ENCODE data around the gene KRTAP4-4. TPM values are rescaled to one million over a fixed set of nuclear protein-coding genes. Genes with fewer than 3 reads are reported as not detected.
"Not testable (repeated sequence)": the region's sequence is repeated elsewhere in the genome, so short reads cannot be mapped to it uniquely, and the experiment has no call there.

Gene KRTAP4-4
- total RNA-seq, 2 donors from 2014 or later, result not detected

GRCh38 chr17:41150026-41150425 lies 10.5 kb downstream of the KRTAP4-4 start:
- intact Hi-C loops (cut with DNase I), result no loop called here
- ATAC-seq (no peak), DNase-seq (no peak)

DNA sequence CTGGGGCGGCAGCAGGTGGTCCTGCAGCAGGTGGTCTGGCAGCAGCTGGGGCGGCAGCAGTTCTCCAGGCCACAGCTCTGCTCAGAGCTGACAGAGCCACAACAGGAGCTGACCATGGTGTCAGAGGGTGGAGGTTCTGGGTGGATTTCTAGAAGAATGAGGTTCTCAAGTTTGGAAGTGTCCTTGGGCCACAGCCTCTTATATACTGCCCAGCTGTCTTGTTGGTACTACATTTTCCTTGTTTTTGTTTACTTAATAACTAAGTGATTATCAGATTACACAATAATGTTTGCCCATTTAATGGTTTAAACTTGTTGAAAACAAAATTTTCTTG lies 10.9 kb downstream of the KRTAP4-4 start, which contains the start of gene KRTAP4-5:
Gene KRTAP4-5 (minus strand): TSS at position 174 of the 334 bp plus-strand sequence. CDS start 58 bp downstream, at position 116.
- no peak for ATAC-seq
- intact Hi-C loops (cut with DNase I), result no loop called here
- DNase-seq, result no peak

DNA sequence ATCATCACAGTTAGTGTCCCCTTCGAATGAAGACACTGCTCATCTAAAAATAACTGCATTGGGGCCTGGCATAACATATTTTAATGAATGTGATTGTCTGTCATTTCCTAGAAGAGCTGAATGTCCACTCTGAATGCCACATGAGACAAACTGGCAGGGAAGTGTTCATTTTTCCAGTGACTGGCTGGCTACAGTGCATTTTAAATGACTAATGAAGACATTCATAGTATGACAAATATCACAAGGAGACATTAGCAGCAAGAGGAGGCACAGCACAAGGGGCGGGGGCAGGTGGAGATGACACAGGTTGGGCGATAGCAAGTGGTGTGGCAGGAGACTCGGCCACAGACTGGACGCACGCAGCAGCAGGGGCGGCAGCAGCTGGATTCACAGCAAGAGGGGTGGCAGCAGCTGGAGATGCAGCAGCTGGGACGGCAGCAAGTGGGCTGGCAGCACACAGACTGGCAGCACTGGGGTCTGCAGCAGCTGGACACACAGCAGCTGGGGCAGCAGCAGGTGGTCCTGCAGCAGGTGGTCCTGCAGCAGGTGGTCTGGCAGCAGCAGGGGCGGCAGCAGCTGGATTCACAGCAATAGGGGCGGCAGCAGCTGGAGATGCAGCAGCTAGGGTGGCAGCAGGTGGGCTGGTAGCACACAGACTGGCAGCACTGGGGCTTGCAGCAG lies 11.4 kb downstream of the KRTAP4-4 start:
- ATAC-seq; intact Hi-C loops (cut with DNase I): not testable (repeated sequence)

DNA sequence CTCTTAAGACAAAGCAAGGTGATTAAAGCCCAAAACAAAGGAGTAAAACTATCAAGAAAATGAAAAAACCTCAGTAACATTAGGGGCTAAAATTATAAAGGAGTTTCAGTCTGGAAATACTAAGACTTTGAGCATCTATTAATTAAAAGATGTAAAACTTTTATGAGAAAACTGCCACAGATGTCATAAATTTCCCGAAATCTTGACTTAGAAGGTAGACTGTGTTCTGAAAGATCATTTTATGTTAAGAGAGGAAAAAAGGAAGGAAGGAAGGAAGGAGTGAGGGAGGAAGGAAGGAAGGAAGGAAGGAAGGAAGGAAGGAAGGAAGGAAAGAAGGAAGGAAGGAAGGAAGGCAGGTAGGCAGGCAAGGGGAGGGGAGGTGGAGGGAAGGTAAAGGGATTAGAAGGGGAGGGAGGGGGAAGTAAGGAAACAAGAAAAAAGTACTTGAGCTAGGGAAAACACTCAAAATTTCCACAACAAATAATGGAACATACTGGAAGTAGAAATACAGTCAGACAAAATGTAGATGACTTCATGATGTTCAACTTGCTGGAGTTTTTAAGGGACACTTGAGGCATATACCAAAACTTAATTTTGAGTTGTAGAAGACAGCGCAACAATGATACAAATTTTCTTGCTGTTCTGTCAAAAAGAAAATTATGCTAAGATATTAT lies 12.9 kb downstream of the KRTAP4-4 start:
- DNase-seq (no peak), ATAC-seq (no peak)
- intact Hi-C loops (cut with DNase I), result no loop called here

More for the DNA sequence above, 11.4 kb downstream of the KRTAP4-4 start:
- not testable (repeated sequence) for DNase-seq

- no peak for DNase-seq
- intact Hi-C loops (cut with DNase I), result no loop called here
- no peak for ATAC-seq
Measured at GRCh38 chr17:41145261-41145660, 15.3 kb downstream of the KRTAP4-4 start.

DNA sequence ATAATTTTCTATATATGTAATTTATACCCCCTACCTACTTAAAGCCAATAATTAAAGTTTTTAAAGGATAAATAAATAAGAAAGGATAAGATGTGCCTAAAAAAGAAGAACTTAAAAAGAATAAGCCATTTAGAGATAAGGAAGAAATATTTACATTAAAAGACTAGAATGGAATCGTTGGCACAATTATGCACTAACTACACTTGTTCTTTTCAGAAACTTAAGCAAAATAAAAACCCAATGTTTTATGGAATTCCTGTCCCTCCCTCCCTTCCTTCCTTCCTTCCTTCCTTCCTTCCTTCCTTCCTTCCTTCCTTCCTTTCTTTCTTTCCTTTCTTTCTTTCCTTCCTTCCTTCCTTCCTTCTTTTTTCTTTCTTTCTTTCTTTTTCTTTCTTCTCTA lies 15.7 kb downstream of the KRTAP4-4 start:
- intact Hi-C loops (cut with DNase I), result no loop called here
- no peak for DNase-seq
- no peak for ATAC-seq

DNA sequence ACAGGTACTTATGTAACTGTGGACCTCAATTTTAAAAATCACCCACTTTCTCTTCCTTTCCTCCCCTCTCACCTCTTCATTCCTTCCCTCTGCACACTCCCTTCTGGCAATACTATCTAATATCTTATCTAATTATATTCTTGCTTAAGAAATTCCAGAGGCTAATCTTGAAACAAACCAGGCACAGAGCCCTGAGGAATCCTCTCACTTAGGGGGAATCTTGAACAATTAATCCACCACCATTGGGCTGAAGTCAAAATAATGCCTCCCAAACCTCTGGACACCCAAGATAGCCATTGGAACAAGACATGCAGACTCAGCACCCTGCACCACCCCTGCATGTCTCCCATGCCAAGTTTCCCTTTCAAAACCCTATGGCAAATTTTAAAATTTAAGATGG lies 19.2 kb downstream of the KRTAP4-4 start:
- DNase-seq, result no peak
- intact Hi-C loops (cut with DNase I), result no loop called here
- ATAC-seq, result no peak

DNA sequence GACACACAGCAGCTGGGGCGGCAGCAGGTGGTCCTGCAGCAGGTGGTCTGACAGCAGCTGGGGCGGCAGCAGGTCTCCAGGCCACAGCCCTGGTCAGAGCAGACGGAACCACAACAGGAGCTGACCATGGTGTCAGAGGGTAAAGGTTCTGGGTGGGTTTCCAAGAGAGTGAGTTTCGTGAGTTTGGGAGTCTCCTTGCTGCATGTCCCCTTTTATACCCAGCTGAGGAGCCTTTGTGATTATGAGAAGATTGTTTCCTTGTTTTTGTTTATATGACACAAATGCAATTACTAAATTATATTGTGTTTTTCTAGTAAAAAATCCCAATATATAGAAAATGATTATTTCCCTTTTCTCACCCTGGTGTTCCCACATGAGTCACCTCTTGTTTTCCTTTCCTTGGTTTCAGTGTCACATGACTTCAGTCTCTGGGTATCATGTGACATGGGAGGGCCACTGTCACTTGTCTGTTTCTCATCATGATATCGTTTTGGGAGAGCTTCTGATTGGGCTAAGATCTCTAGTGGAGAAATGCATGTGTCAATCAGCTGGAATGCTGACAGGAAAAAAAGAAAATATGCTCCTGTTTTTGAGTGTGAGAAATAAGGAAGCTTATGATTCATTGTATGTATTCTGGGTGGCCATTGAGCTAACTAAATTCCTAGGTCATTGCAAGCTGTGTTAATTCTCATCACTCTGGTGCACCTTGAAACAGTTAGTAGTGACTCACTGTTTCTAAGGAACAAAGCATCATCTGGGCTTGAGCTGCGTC lies 20.0 kb downstream of the KRTAP4-4 start, which contains the start of gene KRTAP4-6:
Gene KRTAP4-6 (minus strand): TSS at position 185 of the 772 bp plus-strand sequence. CDS start 57 bp downstream, at position 128.
- no peak for ATAC-seq
- intact Hi-C loops (cut with DNase I), result no loop called here

GRCh38 chr17:41139865-41140264 lies 20.7 kb downstream of the KRTAP4-4 start:
- intact Hi-C loops (cut with DNase I), result not testable (repeated sequence)

More for the DNA sequence above, 20.0 kb downstream of the KRTAP4-4 start, which contains the start of gene KRTAP4-6:
- no peak for DNase-seq

DNA sequence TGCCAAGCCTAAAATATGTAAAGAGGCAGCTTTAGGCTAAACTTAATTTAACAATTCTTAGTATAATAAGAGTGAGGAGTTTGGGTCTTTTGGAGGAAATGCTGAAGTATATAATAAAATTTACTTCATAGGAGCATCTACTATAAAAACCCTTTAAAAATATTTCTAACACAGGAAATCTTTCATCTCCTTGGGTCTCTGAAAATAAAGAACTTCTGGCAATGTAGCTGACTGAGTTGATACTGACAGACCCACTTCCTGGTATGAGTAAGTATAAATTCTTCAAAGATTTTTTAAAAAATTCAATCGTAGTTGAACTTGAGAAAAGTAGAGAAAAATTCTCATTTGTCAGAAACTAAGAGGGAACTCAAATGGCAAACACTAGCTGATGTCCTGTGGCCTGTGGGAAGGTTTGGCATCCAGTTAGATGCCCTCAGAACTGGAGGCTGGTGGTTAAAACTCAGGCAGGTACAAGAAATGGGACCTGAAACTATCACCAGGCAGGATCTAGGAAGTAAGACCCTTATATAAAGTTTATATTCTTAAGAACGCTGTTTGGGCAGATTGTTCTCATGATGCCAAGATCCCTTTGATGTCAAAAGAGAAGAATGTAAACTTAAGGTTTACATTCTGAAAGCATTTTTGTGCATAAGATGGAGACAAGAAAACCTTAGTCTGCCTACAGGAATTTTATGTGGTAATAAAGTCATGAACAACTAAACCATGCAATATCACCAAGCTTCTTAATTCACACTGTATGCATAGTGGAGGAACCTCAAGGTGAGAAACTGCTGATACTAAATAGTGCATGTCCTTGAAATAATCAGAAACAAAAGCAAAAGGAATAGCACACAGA lies 26.4 kb downstream of the KRTAP4-4 start:
- DNase-seq (no peak), ATAC-seq (no peak)
- intact Hi-C loops (cut with DNase I), result no loop called here

More at GRCh38 chr17:41139865-41140264, 20.7 kb downstream of the KRTAP4-4 start:
- DNase-seq, ATAC-seq: not testable (repeated sequence)

GRCh38 chr17:41131979-41132378 lies 28.6 kb downstream of the KRTAP4-4 start:
- intact Hi-C loops (cut with DNase I), result no loop called here
- DNase-seq, result no peak
- ATAC-seq, result no peak

GRCh38 chr17:41127371-41127770 lies 33.2 kb downstream of the KRTAP4-4 start:
- intact Hi-C loops (cut with DNase I), result no loop called here
- no peak for ATAC-seq
- DNase-seq, result no peak

DNA sequence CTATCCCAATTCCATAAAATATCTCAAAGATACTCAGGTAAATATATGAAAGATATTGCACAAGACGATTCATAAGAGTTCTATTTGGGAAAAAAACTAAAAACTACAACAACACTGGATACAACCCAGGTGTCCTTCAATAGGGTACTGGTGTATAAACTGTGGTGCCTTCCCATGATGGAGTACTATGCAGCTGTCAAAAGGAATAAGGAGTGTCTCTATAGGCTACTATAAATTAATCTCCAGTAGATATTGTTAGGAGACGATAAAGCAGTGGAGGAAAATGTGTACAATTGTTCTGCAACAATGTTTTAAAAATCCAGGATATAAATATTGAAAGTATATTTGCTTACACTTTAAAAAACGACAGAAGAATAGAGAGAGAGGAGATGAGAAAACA lies 34.1 kb downstream of the KRTAP4-4 start:
- ATAC-seq (no peak), DNase-seq (no peak)
- intact Hi-C loops (cut with DNase I), result no loop called here

DNA sequence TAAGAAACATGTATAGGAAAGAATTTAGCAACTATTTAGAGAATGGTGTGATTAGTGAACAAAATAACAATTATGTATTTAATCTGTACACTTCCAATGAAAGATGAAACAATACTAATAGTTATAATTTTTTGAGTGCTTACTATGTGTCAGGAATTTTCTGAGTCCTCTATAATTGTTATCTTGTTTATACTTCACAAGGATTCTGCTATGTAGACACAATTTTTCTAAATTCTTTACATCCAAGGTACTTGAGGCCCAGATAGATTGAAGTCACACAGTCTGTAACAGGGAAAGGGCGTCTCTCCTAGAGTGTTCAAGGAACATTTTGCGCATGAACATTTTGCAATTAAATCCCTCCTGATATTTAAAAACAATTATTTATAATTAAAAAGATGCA lies 35.5 kb downstream of the KRTAP4-4 start:
- no peak for DNase-seq
- intact Hi-C loops (cut with DNase I), result no loop called here
- ATAC-seq, result no peak

GRCh38 chr17:41123991-41124371 lies 36.6 kb downstream of the KRTAP4-4 start, which contains the start of gene KRTAP4-12:
KRTAP4-12 (minus strand) TSS chr17:41124182; CDS start chr17:41124122, 60 bp downstream.
- DNase-seq; intact Hi-C loops (cut with DNase I); ATAC-seq: not testable (repeated sequence)

- intact Hi-C loops (cut with DNase I); DNase-seq; ATAC-seq: not testable (repeated sequence)
Measured at GRCh38 chr17:41123292-41123990, 37.1 kb downstream of the KRTAP4-4 start.

GRCh38 chr17:41121742-41122141 lies 38.8 kb downstream of the KRTAP4-4 start:
- DNase-seq (no peak), ATAC-seq (no peak)
- intact Hi-C loops (cut with DNase I), result no loop called here
